PC-3 (cell line): Measurements from ENCODE around the gene IKBKE. TPM values are rescaled to one million over a fixed set of nuclear protein-coding genes. Genes with fewer than 3 reads are reported as not detected.

Experiments used
- ATAC-seq: fragments of 200-7000 bp; cut with Tn5 transposase; 2 replicates; pipeline ENCODE4 v1.9.1; 2020; ENCODE audit warnings: mild to moderate bottlenecking, moderate library complexity
- BruUV-seq: library from RNA; stranded (reverse); fragments of 400-500 nt; replicated peaks from 2 replicates; lab custom pipeline; 2021; lab: Mats Ljungman, UMichigan
- CTCF ChIA-PET: fragments of 300-600 bp; sonication (Branson Sonifier 250); formaldehyde crosslinking; loops from one replicate; lab custom pipeline; 2022; ENCODE audit warnings: antibody characterized with exemption; lab: Charles Lee
- POLR2A ChIA-PET: fragments of 300-600 bp; sonication (Branson Sonifier 250); formaldehyde crosslinking; loops from one replicate; lab custom pipeline; 2022; ENCODE audit warnings: antibody characterized with exemption; ENCODE audit not compliant: unreplicated experiment; lab: Charles Lee
- DNase-seq: peaks from one replicate; pipeline ENCODE4 v3.0.0-alpha.2; 2015
- H2AFZ ChIP-seq: fragments of 300-600 bp; sonication (generic); 2 replicates; pipeline ENCODE4 v1.6.0; 2016; ENCODE audit warnings: antibody characterized with exemption, low read length
- H3F3A ChIP-seq: fragments of 300-600 bp; sonication (generic); one replicate; pipeline ENCODE4 v1.6.0; 2017; ENCODE audit warnings: antibody characterized with exemption, low read length, control low read depth, mild to moderate bottlenecking; ENCODE audit not compliant: unreplicated experiment
- H3K27ac ChIP-seq: fragments of 300-600 bp; sonication (generic); 2 replicates; pipeline ENCODE4 v1.5.1; 2016; ENCODE audit warnings: mild to moderate bottlenecking, low read length
- H3K27me3 ChIP-seq: fragments of 300-600 bp; sonication (generic); 2 replicates; pipeline ENCODE4 v1.6.1; 2016; ENCODE audit warnings: low read length, mixed read lengths
- H3K36me3 ChIP-seq: fragments of 300-600 bp; sonication (generic); 2 replicates; pipeline ENCODE4 v1.6.1; 2016; ENCODE audit warnings: low read depth, mixed run types, low read length, mixed read lengths
- H3K4me1 ChIP-seq: fragments of 300-600 bp; sonication (generic); 2 replicates; pipeline ENCODE4 v1.5.1; 2016; ENCODE audit warnings: low read length; ENCODE audit not compliant: insufficient read depth
- H3K4me2 ChIP-seq: fragments of 300-600 bp; sonication (generic); 2 replicates; pipeline ENCODE4 v1.6.0; 2016; ENCODE audit warnings: low read length
- H3K4me3 ChIP-seq: fragments of 300-600 bp; sonication (generic); 2 replicates; pipeline ENCODE4 v1.5.1; 2016; ENCODE audit warnings: mild to moderate bottlenecking, low read length, mixed read lengths
- H3K79me2 ChIP-seq: fragments of 300-600 bp; sonication (generic); 2 replicates; pipeline ENCODE4 v1.6.1; 2017; ENCODE audit warnings: low read length, mixed read lengths
- H3K9ac ChIP-seq: fragments of 300-600 bp; sonication (generic); 2 replicates; pipeline ENCODE4 v1.6.0; 2016; ENCODE audit warnings: mild to moderate bottlenecking, low read length
- H3K9me2 ChIP-seq: fragments of 300-600 bp; sonication (generic); replicated peaks from 2 replicates; pipeline ENCODE4 v1.6.1; 2016; ENCODE audit warnings: mixed run types, low read length, mixed read lengths
- H3K9me3 ChIP-seq: fragments of 300-600 bp; sonication (generic); 2 replicates; pipeline ENCODE4 v1.6.1; 2016; ENCODE audit warnings: low read length, mixed read lengths
- H4K20me1 ChIP-seq: fragments of 300-600 bp; sonication (generic); 2 replicates; pipeline ENCODE4 v1.6.1; 2016; ENCODE audit warnings: low read length, mixed read lengths
- EZH2 ChIP-seq: fragments of 300-600 bp; sonication (generic); IDR thresholded peaks from one replicate; pipeline ENCODE4 v1.6.1; 2017; ENCODE audit warnings: antibody characterized with exemption, mild to moderate bottlenecking, low read length; ENCODE audit not compliant: unreplicated experiment
- EZH2phosphoT487 ChIP-seq: fragments of 300-600 bp; sonication (generic); IDR thresholded peaks from 2 replicates; pipeline ENCODE4 v1.6.1; 2018; ENCODE audit warnings: mild to moderate bottlenecking, antibody characterized with exemption, low read length, borderline replicate concordance
- intact Hi-C: fragments of 100-400 bp; cut with micrococcal nuclease; formaldehyde crosslinking; loops from 2 replicates; pipeline ENCODE4 v1.9.0; 2023
- total RNA-seq: library from RNA; depleted of rRNA; stranded (reverse); fragments of >200 nt; gene quantifications from 2 replicates; pipeline ENCODE4 v1.2.3, GENCODE V29; 2014
- TF ChIP-seq, protein P1 (sequence below): fragments of 300-600 bp; sonication (generic); conservative IDR thresholded peaks from 2 replicates; pipeline ENCODE4 v1.5.1; 2017; ENCODE audit warnings: antibody characterized with exemption, low read depth, mild to moderate bottlenecking, low read length

Gene IKBKE
- total RNA-seq, 1 experiment from 2014 or later: 28.3 TPM

DNA sequence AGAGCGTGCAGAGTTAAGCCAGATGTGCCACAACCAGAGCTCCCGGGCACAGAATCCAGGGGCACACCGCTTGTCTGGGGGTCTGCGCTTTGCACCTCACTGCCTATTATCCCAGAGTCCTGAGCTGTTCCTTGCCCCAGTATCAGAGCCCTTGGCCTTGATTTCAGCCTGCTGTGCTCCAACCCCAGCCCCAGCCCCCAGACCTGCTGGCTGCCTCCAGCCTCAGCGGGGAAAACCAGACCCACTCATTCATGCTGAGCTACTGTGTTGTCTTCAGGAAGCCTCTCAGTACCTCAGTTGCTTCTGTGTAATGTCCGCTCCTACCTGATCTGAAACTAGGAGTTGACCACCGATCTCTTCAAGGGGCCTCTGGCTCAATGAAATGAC lies 1.1 kb downstream of the IKBKE start:
- POLR2A ChIA-PET: no interaction called here
- H3F3A ChIP-seq: no peaks in the 10 kb centered on the region

DNA sequence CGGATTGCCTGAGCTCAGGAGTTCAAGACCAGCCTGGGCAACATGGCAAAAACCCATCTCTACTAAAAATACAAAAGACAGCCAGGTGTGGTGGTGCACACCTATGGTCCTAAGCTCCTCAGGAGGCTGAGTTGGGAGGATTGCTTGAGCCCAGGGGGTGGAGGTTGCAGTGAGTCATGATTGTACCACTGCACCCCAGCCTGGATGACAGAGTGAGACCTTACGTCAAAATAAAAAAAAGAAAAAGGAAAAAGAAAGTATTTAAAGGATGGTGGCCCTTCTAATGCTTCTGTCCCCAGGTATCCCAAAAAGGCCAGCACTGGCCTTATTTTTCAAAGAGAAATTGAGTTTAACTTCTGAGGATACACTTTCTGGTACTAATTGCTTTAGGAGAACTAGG lies 1.7 kb downstream of the IKBKE start:
- peaks cover 41% of the 10 kb centered on the region for H3K4me1 ChIP-seq
- ChIA-PET CTCF (no interaction called here), POLR2A (no interaction called here)
- DNase-seq: no peak
- no peaks in the 10 kb centered on the region for H3K27me3 ChIP-seq
- no peaks in the 10 kb centered on the region for H4K20me1 ChIP-seq
- BruUV-seq: no TSS peak
- intact Hi-C loops: no loop called here
- no peaks in the 10 kb centered on the region for H3K9me3 ChIP-seq
- no peak overlapping the region for H3K27ac ChIP-seq
- no peak overlapping the region for H2AFZ ChIP-seq
- H3K36me3 ChIP-seq: peaks cover 25% of the 10 kb centered on the region
- H3K4me3 ChIP-seq: no peak overlapping the region
- no peak overlapping the region for H3K4me2 ChIP-seq
- H3K79me2 ChIP-seq: peaks cover 14% of the 10 kb centered on the region
- no peak for ATAC-seq
- TF ChIP-seq EZH2phosphoT487: no peak
- TF ChIP-seq EZH2: no peak
- TF ChIP-seq, protein P1, sequence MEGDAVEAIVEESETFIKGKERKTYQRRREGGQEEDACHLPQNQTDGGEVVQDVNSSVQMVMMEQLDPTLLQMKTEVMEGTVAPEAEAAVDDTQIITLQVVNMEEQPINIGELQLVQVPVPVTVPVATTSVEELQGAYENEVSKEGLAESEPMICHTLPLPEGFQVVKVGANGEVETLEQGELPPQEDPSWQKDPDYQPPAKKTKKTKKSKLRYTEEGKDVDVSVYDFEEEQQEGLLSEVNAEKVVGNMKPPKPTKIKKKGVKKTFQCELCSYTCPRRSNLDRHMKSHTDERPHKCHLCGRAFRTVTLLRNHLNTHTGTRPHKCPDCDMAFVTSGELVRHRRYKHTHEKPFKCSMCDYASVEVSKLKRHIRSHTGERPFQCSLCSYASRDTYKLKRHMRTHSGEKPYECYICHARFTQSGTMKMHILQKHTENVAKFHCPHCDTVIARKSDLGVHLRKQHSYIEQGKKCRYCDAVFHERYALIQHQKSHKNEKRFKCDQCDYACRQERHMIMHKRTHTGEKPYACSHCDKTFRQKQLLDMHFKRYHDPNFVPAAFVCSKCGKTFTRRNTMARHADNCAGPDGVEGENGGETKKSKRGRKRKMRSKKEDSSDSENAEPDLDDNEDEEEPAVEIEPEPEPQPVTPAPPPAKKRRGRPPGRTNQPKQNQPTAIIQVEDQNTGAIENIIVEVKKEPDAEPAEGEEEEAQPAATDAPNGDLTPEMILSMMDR: no peak
- H3F3A ChIP-seq: no peaks in the 10 kb centered on the region
- no peaks in the 10 kb centered on the region for H3K9me2 ChIP-seq
- H3K9ac ChIP-seq: no peak overlapping the region

More for the DNA sequence above, 1.1 kb downstream of the IKBKE start:
- ATAC-seq (no peak), DNase-seq (no peak)
- peaks cover 23% of the 10 kb centered on the region for H3K36me3 ChIP-seq
- H3K9me2 ChIP-seq: no peaks in the 10 kb centered on the region
- CTCF ChIA-PET: interaction anchor here (0.6 to 2.9 kb wide), 3 partner anchors 8 to 84 kb away, joined by 3 to 29 read pairs (median 4); no protein-coding TSS in a partner anchor
- H3K27ac ChIP-seq: no peak overlapping the region
- H3K4me3 ChIP-seq: peak overlapping the region; percentile 76
- TF ChIP-seq EZH2 (no peak), EZH2phosphoT487 (no peak)
- TF ChIP-seq, protein P1: no peak
- peak overlapping the region; percentile 91 for H3K4me2 ChIP-seq
- peaks cover 14% of the 10 kb centered on the region for H3K79me2 ChIP-seq
- H3K27me3 ChIP-seq: no peaks in the 10 kb centered on the region
- H3K9me3 ChIP-seq: no peaks in the 10 kb centered on the region
- no TSS peak for BruUV-seq
- H3K9ac ChIP-seq: peak overlapping the region; percentile 69; the same call in 1 of the 2 replicates
- H4K20me1 ChIP-seq: no peaks in the 10 kb centered on the region
- H2AFZ ChIP-seq: no peak overlapping the region
- H3K4me1 ChIP-seq: peaks cover 41% of the 10 kb centered on the region
- intact Hi-C loops: loop anchor here (1.0 kb wide), 1 partner anchor 9 kb away; no protein-coding TSS in a partner anchor

DNA sequence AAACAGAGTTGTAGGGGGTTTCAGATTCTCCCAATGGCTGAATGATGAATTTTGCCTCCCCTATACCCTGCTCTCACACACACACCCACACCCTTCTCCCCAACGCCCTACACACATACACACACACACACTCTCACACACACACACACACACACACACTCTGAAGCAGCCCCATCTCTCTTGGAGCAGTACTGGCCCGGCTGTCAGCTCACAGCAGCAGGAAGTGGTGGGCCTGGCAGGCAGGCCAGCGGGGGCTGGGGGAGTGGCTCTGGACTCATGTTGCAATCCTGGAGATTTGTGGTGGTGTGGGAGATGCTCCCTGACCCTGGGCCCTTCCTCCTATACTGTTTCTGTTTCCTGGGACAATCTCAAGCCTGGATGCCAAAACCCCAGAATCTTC lies 2.2 kb downstream of the IKBKE start:
- ChIA-PET POLR2A (no interaction called here), CTCF (no interaction called here)
- H3K4me2 ChIP-seq: no peak overlapping the region
- H3K4me1 ChIP-seq: peaks cover 41% of the 10 kb centered on the region
- H3K27me3 ChIP-seq: no peaks in the 10 kb centered on the region
- ATAC-seq: no peak
- no TSS peak for BruUV-seq
- no peaks in the 10 kb centered on the region for H3K9me3 ChIP-seq
- peaks cover 25% of the 10 kb centered on the region for H3K36me3 ChIP-seq
- H4K20me1 ChIP-seq: no peaks in the 10 kb centered on the region
- no peak for DNase-seq
- H3K9me2 ChIP-seq: no peaks in the 10 kb centered on the region
- no peak overlapping the region for H2AFZ ChIP-seq
- no peak overlapping the region for H3K27ac ChIP-seq
- TF ChIP-seq EZH2 (no peak), EZH2phosphoT487 (no peak)
- TF ChIP-seq, protein P1: no peak
- H3K79me2 ChIP-seq: peaks cover 14% of the 10 kb centered on the region
- no peaks in the 10 kb centered on the region for H3F3A ChIP-seq
- intact Hi-C loops: no loop called here
- no peak overlapping the region for H3K4me3 ChIP-seq
- H3K9ac ChIP-seq: no peak overlapping the region
